ENCODE measurements around the gene CYP1A2. TPM values are rescaled to one million over a fixed set of nuclear protein-coding genes. Genes with fewer than 3 reads are reported as not detected.
"Not testable (repeated sequence)": the region's sequence is repeated elsewhere in the genome, so short reads cannot be mapped to it uniquely, and the experiment has no call there.

CYP1A2 gene
- total RNA-seq, 6 experiments from 2014 or later: 0.81 to 235 (median 65.0) TPM

DNA sequence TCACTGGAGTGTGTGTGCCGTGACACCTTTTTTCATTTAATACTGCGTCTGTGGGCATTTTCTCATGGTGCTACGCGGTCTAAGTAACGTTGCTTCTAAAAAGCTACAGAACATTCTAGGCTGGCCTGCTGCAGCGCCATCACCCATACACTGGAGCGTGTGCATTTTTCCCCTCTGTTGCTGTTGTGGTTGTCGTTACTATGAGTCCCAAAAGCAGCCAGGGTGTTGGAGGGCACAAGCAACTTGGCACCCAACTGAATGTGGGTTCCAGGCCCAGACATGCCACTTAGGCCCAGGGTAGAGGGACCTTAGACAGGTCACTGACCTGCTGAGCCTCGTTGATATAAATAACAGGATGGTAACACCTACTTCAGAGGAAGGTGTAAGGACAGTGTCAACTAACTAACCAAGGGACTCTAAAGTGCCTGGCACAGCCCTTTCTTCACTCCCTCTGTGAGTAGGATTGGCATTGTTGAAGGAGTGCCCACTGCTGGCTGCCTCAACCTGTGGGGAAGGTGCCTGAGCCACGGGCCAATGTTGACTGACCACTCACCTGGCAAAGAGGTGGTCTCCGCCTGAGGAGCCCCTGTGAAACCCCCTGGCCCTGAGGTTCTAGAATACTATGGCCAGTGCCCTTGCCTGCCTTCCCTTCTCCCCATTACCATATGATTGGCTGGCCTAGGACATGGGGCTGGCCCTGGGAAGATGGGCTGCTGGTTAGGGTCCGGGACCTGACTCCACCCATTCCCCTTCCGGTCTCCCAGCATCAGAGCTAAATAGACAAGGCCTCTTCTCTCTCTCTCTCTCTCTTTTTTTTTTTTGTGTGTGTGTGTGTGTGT, 36.8 kb downstream of the CYP1A2 start:
- DNase-seq (no peak), ATAC-seq (no peak)
- Histone ChIP-seq H3K9me3 (no peaks in the 10 kb centered on the region), H3K27me3 (no peaks in the 10 kb centered on the region), H3K4me1 (peaks cover 0 to 75% (median 44%) of the 10 kb centered on the region in 4 donors), H3K4me3 (no peak overlapping the region), H3K36me3 (no peaks in the 10 kb centered on the region), H3K27ac (peak overlapping the region; percentile 20 to 81 (median 55))
- intact Hi-C loops (cut with DNase I): no loop called here
- no peak for TF ChIP-seq POLR2A (IDR thresholded peaks at IDR 0.05)
- no peak for TF ChIP-seq CTCF (IDR thresholded peaks at IDR 0.05)
- WGBS (ENCODE audit: insufficient coverage, low coverage, low lambda C conversion rate, missing lambda C conversion rate): 51% methylated on average over 11 of the region's 13 CpGs

DNA sequence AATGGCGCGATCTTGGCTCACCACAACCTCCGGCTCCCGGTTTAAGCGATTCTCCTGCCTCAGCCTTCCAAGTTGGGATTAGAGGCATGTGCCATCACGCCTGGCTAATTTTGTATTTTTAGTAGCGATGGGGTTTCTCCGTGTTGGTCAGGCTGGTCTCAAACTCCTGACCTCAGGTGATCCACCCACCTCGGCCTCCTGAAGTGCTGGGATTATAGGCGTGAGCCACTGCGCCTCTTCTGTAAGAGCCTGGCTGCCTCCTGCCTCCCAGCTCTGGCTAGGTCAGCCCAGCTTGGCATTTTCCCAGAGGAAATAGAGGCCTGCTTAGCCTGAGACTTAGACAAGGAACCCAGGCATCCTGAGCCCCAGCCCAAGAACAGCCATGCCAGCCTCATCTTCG, 37.4 kb downstream of the CYP1A2 start:
- Histone ChIP-seq H3K27ac (peak overlapping the region in 2 of 3 donors; percentile 64 to 71), H3K4me1 (peaks cover 0 to 75% (median 43%) of the 10 kb centered on the region in 4 donors)
- H3K4me3 ChIP-seq; H3K36me3 ChIP-seq; H3K9me3 ChIP-seq; intact Hi-C loops (cut with DNase I); ATAC-seq; DNase-seq; H3K27me3 ChIP-seq: not testable (repeated sequence)
- 42% methylated on average over 7 of the region's 12 CpGs for WGBS (ENCODE audit: insufficient coverage, low coverage, low lambda C conversion rate, missing lambda C conversion rate)

DNA sequence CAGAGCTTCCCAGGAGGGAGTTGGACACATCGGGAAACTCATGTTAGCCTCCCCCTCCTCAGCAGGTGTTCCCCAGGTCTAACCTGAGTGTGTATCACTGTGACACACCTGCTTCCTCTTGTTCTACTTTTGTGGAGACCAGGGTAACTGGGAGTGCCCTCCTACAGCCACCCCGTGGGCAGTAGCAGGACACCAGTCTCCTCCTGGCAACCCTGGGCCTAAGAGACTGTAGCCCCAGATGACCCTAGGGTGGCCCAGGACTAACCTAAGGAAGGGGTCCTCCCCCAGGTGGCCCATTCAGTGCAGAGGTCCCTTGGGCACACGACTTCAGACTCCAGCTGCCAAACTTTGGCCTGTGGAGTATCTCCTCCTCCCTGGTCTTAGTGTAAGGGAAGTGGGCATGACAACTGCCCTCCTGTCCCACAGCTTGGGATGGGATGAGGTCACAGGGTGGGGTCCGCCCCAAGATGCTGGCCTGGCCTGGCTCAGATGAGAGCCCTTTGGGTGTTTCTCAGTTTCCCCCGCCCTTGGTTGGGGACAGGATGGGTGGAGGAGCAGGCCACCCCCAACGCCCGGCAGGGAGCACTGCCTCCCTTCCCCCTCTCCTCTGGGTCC, 38.0 kb downstream of the CYP1A2 start:
- Histone ChIP-seq H3K9me3 (no peaks in the 10 kb centered on the region), H3K4me3 (no peak overlapping the region), H3K27me3 (no peaks in the 10 kb centered on the region), H3K36me3 (no peaks in the 10 kb centered on the region), H3K4me1 (peaks cover 0 to 69% (median 40%) of the 10 kb centered on the region in 4 donors), H3K27ac (peak overlapping the region; percentile 29 to 71 (median 64))
- DNase-seq (peak in 1 of 3 donors; percentile 52), ATAC-seq (no peak)
- TF ChIP-seq CTCF (IDR thresholded peaks at IDR 0.05) (no peak), POLR2A (IDR thresholded peaks at IDR 0.05) (no peak)
- 57% methylated on average over 4 of the region's 7 CpGs for WGBS (ENCODE audit: insufficient coverage, low coverage, low lambda C conversion rate, missing lambda C conversion rate)
- intact Hi-C loops (cut with DNase I): no loop called here

- ATAC-seq: peak; percentile 24 to 52 (median 38)
- 48% methylated on average over 10 of the region's 13 CpGs for WGBS (ENCODE audit: insufficient coverage, low coverage, low lambda C conversion rate, missing lambda C conversion rate)
These were observed 38.8 kb downstream of the CYP1A2 start for GRCh38 chr15:74787251-74788041.

More at GRCh38 chr15:74787251-74788041, 38.8 kb downstream of the CYP1A2 start:
- intact Hi-C loops (cut with DNase I): no loop called here
- peak overlapping the region; percentile 29 to 73 (median 71) for H3K27ac ChIP-seq
- peaks cover 0 to 70% (median 43%) of the 10 kb centered on the region in 4 donors for H3K4me1 ChIP-seq
- H3K9me3 ChIP-seq: no peaks in the 10 kb centered on the region
- H3K27me3 ChIP-seq: no peaks in the 10 kb centered on the region
- peak; percentile 71 to 84 (median 76) for DNase-seq
- TF ChIP-seq CTCF (IDR thresholded peaks at IDR 0.05) (peak; percentile 22 to 36 (median 29)), POLR2A (IDR thresholded peaks at IDR 0.05) (no peak)
- peak overlapping the region in 1 of 3 donors; percentile 19 for H3K4me3 ChIP-seq
- no peaks in the 10 kb centered on the region for H3K36me3 ChIP-seq
